ENCODE results near the gene NELFE. TPM values are rescaled to one million over a fixed set of nuclear protein-coding genes. Genes with fewer than 3 reads are reported as not detected.

NELFE gene
- polyA plus RNA-seq, 1 donor (not counting 4 experiments of a cell fraction or from before 2014, with no cell fraction given), result 51.9 TPM

DNA sequence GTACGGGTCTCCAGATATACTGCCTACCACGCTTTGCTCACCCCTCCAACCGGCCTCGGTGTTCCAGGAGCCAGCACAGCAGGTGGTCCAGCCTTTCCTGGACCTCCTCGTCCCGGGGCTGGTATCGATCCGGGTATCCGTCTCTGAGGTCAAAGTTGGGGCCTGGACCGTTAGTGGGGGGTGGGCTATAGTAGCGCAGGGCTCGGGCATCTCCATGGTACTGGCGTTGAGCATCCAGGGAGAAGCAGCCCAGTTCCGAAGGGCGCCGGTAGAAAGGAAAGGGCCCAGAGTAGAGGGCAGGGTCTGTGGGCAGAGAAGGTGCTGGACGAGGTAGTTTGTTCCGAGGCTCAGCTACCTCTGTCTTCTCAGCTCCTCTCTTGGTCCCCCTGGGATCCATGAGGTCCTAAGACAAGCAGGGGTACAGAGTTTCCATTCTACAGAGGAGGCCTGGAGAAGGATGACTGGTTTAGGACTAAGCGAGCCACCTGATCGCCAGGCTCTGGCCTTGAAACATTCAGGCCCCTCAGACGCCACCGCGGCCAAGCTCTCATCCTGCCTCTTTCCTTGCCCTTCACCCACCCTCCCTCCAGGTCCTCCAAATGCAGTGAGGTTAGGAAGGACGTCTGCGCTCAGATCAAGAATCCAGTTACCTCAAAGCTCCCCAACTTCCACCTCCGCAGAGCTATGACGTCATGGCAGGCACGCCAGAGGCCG lies 12.7 kb upstream of the NELFE start:
- Histone ChIP-seq H3K79me2 (ENCODE audit: control insufficient read depth, insufficient read depth, low read length) (peaks cover 28% of the 10 kb centered on the region), H3K9ac (ENCODE audit: control insufficient read depth, extremely low read depth, insufficient read depth, low read length) (peak overlapping the region; percentile 96), H3K36me3 (ENCODE audit: control insufficient read depth in 2 of 2, extremely low read depth in 1 of 2, insufficient read depth in 2 of 2, low read length in 2 of 2) (peaks cover 11 to 28% of the 10 kb centered on the region in 2 experiments), H3K4me1 (ENCODE audit: control insufficient read depth, extremely low read depth, insufficient read depth, low read length) (peaks cover 18% of the 10 kb centered on the region), H3K4me2 (ENCODE audit: control insufficient read depth, extremely low read depth, insufficient read depth, low read depth, low read length) (peak overlapping the region; percentile 88), H3K4me3 (ENCODE audit: control insufficient read depth in 2 of 3, extremely low read depth in 1 of 3, insufficient read depth in 2 of 3, low read depth in 1 of 3, low read length in 3 of 3) (peak overlapping the region; percentile 72 to 95 (median 89)), H3K9me3 (ENCODE audit: control insufficient read depth, low read depth, low read length) (no peaks in the 10 kb centered on the region), H3K27ac (ENCODE audit: control insufficient read depth, insufficient read depth, low read length) (peak overlapping the region; percentile 98), H3K27me3 (ENCODE audit: control insufficient read depth, extremely low read depth, insufficient read depth, low read length) (no peaks in the 10 kb centered on the region), H4K20me1 (ENCODE audit: control insufficient read depth, extremely low read depth, insufficient read depth, low read length) (no peaks in the 10 kb centered on the region), H2AFZ (ENCODE audit: control insufficient read depth, low read length) (peak overlapping the region; percentile 92), H3K9me1 (ENCODE audit: control insufficient read depth, extremely low read depth, insufficient read depth, low read length) (no peaks in the 10 kb centered on the region)
- dilution Hi-C loops (cut with MboI; ENCODE audit: extremely low pct_ligation_motif_present, low sequenced_read_pairs), result no loop called here
- FAIRE-seq (no peak), DNase-seq (ENCODE audit: low read depth, low spot score) (no peak)
- TF ChIP-seq EZH2 (IDR thresholded peaks at IDR 0.05; ENCODE audit: low read length), result no peak
- TF ChIP-seq CTCF (optimal IDR thresholded peaks at IDR 0.05 in 1 of 3, IDR thresholded peaks at IDR 0.05 in 1 of 3, conservative IDR thresholded peaks at IDR 0.05 in 1 of 3; ENCODE audit: extremely low read depth in 1 of 3, insufficient read depth in 2 of 3, low read length in 3 of 3), result no peak

DNA sequence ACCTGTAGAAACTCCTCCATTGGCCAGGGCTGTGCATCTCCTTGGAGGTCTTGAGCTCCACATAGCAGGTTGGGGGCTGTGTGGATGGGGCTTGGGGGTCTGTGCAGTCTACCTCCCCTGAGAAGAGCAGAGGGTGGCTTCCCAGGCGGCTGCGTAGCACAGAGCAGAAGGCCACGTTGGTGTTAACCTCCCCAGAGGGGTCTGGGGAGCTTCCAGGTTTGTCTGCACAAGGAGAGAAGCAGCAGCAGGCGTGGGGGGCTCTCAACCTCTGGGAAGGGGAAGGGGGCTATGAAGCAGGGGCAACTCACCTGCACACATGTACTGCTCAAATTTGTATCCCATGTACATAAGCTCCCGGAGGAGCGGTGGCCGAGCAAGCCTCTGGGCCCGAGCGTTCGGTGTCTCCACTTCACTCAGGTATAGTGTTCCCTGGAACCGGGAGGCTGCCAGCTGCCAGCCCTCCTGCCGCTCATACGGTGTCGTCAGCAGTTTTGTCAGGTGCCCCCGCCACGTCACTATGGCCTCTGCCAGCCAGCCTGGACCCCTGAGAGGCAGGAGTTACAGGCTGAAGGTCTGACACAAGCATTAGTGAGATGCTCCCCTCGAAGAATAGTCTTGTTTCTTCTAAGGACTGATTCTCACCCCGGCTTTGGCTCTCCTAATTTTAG lies 12.0 kb upstream of the NELFE start:
- peak overlapping the region; percentile 88 for H3K4me2 ChIP-seq (ENCODE audit: control insufficient read depth, extremely low read depth, insufficient read depth, low read depth, low read length)
- peak overlapping the region; percentile 72 to 95 (median 89) for H3K4me3 ChIP-seq (ENCODE audit: control insufficient read depth in 2 of 3, extremely low read depth in 1 of 3, insufficient read depth in 2 of 3, low read depth in 1 of 3, low read length in 3 of 3)
- H3K9me1 ChIP-seq (ENCODE audit: control insufficient read depth, extremely low read depth, insufficient read depth, low read length), result no peaks in the 10 kb centered on the region
- H3K36me3 ChIP-seq (ENCODE audit: control insufficient read depth in 2 of 2, extremely low read depth in 1 of 2, insufficient read depth in 2 of 2, low read length in 2 of 2), result peaks cover 14 to 30% of the 10 kb centered on the region in 2 experiments
- peaks cover 18% of the 10 kb centered on the region for H3K4me1 ChIP-seq (ENCODE audit: control insufficient read depth, extremely low read depth, insufficient read depth, low read length)
- H3K27ac ChIP-seq (ENCODE audit: control insufficient read depth, insufficient read depth, low read length), result peak overlapping the region; percentile 98
- H4K20me1 ChIP-seq (ENCODE audit: control insufficient read depth, extremely low read depth, insufficient read depth, low read length), result no peaks in the 10 kb centered on the region
- H2AFZ ChIP-seq (ENCODE audit: control insufficient read depth, low read length), result no peak overlapping the region
- H3K9me3 ChIP-seq (ENCODE audit: control insufficient read depth, low read depth, low read length), result no peaks in the 10 kb centered on the region
- FAIRE-seq, result no peak
- peaks cover 28% of the 10 kb centered on the region for H3K79me2 ChIP-seq (ENCODE audit: control insufficient read depth, insufficient read depth, low read length)
- dilution Hi-C loops (cut with MboI; ENCODE audit: extremely low pct_ligation_motif_present, low sequenced_read_pairs), result no loop called here
- H3K9ac ChIP-seq (ENCODE audit: control insufficient read depth, extremely low read depth, insufficient read depth, low read length), result peak overlapping the region; percentile 96
- TF ChIP-seq EZH2 (IDR thresholded peaks at IDR 0.05; ENCODE audit: low read length) (no peak), CTCF (optimal IDR thresholded peaks at IDR 0.05 in 1 of 3, IDR thresholded peaks at IDR 0.05 in 1 of 3, conservative IDR thresholded peaks at IDR 0.05 in 1 of 3; ENCODE audit: extremely low read depth in 1 of 3, insufficient read depth in 2 of 3, low read length in 3 of 3) (no peak)
- DNase-seq (ENCODE audit: low read depth, low spot score), result no peak
- no peaks in the 10 kb centered on the region for H3K27me3 ChIP-seq (ENCODE audit: control insufficient read depth, extremely low read depth, insufficient read depth, low read length)

All from keratinocyte (primary cell).